GM19324 (cell line): Measurements from ENCODE around the gene BAIAP2L2.

Experiments used
- ATAC-seq: cut with Tn5 transposase; IDR thresholded peaks from one replicate; pipeline ENCODE4 v1.9.1; 2021; ENCODE audit warnings: mild to moderate bottlenecking, moderate library complexity; ENCODE audit not compliant: unreplicated experiment, low FRiP score

Gene BAIAP2L2

DNA sequence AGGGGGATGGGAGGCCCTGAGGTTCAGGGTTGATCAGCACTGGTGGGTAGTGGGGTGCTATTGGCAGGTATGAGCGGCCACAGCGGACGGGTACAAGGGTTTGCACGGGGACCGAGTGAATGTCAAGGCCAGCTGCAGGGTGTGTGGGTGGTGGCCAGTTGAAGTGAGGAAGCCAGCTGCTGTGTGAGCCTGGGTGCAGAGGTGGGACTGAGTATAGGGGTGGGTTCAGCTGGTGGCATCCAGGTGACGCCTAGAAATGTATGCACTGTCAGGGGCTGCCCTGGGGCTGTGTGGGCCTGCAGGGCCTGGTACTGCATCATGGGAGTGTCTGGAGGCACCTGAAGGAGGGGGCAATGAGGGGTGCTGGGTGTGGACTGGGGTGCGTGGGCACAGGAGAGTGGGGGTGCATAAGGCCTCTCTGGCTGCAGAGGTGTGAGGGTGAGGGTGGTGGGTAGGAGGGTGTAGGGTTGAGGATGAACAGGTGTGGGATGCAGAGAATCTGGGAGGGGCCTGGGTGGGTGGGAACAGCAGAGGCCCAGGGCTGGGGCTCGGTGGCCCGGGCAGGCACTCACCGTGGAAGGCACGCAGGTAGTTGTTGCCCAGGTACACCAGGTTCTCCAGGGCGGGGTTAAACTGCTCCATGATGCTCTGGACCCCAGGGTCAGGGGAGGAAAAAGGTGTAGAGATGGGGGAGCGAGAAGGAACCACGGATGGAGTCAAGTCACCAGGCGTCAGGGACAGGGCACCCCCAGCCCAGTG, 1.7 kb downstream of the BAIAP2L2 start:
- ATAC-seq: no peak

- no peak for ATAC-seq
These were observed 2.6 kb downstream of the BAIAP2L2 start for GRCh38 chr22:38107692-38108515.

GRCh38 chr22:38106814-38107578, 3.5 kb downstream of the BAIAP2L2 start:
- ATAC-seq: no peak

- no peak for ATAC-seq
These were observed 6.4 kb downstream of the BAIAP2L2 start for GRCh38 chr22:38104084-38104483.

DNA sequence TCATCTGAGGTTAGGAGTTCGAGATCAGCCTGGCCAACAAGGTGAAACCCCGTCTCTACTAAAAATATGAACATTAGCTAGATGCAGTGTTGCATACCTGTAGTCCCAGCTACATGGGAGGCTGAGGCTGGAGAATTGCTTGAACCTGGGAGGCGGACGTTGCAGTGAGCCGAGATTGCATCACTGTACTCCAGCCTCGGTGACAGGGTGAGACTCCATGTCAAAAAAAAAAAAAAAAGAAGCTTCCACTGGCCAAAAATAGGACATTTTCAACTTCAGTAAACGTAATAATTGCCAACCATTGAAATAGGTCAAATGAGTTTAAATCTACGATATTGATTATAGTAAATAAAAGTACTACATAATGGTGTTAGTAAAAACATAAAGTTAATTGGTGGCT, 6.8 kb downstream of the BAIAP2L2 start:
- no peak for ATAC-seq

DNA sequence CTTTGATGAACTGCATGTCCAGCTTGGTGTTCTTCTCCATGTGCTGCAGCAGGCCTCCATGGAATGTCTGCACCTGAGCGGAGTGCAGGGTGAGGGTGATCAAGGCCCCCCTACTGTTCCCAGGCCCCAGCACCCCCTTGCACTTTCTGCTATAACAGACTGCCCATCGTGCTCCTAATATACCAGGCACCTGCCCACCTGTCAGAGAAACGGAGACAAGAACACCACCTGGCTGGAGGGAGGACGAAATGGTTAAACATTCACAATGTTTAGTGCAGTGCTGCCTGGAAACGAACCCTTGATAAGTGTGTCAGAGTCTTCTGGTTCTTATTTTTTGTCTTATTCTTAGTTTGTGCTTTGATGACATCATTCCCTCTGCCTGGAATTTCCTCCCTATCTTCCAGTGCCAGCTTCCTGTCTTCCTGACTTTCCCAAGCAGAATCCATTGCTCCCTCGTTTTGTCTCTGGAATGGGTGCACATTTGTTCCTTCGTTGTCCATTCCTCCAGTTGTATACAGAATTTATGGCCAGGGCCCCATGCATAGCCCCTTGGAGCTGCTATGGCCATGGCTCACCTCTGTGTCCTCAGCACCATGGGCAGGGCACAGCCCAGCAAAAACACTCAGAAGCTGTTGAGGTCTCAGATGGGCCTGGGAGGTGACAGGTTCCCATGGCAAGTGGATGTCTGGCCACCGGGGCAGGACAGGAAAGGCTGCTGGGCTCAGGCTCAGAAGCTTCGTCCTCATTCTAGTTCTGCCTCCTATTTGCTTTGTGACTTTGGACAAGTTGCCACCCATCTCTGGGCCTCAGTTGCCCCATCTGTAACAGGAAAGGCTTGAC, 11.9 kb downstream of the BAIAP2L2 start:
- no peak for ATAC-seq

- ATAC-seq: no peak
These were observed 12.7 kb downstream of the BAIAP2L2 start for GRCh38 chr22:38097557-38098409.

DNA sequence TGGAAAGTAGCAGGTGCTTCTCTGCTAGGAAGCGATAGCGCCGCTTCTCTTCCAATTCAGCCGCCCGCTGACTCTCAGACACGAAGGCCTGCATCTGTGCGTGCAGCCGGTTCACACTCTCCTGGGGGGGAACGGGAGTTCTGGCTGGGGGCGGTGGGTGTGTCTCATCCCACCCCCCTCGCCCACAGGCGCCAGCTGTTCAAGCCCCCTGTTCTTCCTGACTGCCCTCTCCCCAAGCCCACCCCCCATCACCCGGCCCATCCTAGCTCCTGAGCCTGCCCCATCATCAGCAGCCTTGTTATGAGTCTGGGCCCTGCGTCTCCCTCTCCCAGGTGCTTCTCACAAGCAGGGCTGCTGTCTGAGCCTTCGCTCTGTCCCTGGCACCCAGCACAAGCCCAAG, 13.4 kb downstream of the BAIAP2L2 start:
- ATAC-seq: no peak

GRCh38 chr22:38089474-38089851, 21.0 kb downstream of the BAIAP2L2 start:
- no peak for ATAC-seq

GRCh38 chr22:38088629-38089473, 21.6 kb downstream of the BAIAP2L2 start:
- ATAC-seq: no peak

- no peak for ATAC-seq
These were observed 22.6 kb downstream of the BAIAP2L2 start for GRCh38 chr22:38087855-38088254.

DNA sequence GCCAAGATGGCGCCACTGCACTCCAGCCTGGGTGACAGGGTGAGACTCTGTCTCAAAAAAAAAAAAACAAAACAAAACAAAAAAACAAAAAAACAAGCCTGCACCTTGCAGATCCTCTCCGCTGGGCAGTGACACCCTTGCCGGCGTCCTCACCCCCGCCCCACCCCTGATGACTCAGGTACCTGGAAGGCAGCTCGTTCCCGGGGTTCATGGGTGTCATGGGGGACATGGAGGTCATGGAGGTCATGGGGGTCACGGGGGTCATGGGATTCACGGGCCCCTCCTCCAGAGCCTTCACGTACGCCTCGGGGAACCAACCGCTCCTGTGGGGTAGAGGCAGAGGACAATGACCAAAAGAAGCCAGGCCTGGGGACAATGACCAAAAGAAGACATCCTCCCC, 23.5 kb downstream of the BAIAP2L2 start:
- ATAC-seq: no peak

GRCh38 chr22:38086001-38086845, 24.3 kb downstream of the BAIAP2L2 start:
- ATAC-seq: no peak

GRCh38 chr22:38085501-38085900, 25.0 kb downstream of the BAIAP2L2 start:
- no peak for ATAC-seq

DNA sequence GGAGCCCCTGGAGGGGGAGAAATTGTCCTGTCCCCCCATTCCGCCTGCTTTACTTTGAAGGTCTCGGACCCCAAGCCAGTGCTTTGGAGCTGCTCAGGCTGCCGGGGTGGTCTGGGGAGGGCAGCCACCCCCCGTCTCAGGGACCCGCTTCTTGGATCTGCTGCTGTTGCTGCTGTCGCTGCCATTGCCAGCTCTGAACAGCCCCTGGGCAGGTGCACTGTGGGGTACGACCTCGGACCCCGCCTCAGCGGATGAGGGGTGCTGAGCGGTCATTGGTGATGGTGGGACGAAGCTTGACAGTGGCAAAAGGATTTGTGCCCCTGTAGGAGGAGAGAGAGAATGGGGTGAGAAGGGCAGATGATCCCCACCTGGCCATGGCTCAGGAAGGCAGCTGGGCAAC, 25.4 kb downstream of the BAIAP2L2 start:
- no peak for ATAC-seq

DNA sequence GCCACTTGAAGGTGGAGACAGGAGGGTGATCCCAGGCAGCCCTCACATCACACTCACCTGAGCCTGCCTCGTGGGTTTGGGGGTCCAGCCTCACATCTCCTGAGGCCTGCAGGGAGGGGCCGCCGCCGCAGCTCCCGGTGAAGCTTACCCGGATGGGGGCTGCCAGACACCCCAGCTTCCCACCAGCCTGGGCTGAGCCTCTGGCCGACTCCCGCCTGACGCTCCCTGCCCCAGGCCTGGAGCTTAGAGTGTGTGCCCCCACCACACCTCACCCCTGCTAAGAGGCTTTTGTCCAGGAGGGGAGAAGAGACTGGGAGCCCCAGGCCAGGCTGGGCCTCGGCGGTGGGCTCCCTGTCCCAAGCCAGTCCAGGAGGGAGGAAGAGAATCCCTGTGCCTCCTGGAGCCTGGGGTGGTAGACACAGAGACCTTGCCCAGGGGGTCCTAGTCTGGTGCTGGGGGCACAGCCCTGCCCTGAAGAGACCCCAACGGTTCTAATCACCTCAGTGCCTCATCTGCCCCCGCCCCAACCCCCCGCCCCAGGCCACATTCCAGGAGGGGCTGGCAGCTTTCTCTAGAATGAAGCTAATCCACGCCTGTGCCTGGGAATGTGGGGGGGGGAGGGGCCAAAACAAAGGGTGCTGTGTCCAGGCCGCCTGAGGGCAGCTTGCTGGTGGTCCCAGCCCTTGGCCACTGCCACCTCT, 26.4 kb downstream of the BAIAP2L2 start, which contains the start of gene SLC16A8:
SLC16A8 (minus strand) TSS at position 254 of the 701 bp plus-strand sequence. CDS start 1,311 bp downstream, outside the sequence.
- ATAC-seq: no peak
